Neural cell (in vitro differentiated cells): ENCODE results near the gene FAM171A2. TPM values are rescaled to one million over a fixed set of nuclear protein-coding genes. Genes with fewer than 3 reads are reported as not detected.

ENCODE experiments used
- H2AFZ ChIP-seq: fragments of 200-600, 300-800 bp; sonication (generic), shearing (Covaris generic); 2 replicates; pipeline ENCODE4 v1.6.0; 2014; ENCODE audit warnings: low read depth, mild to moderate bottlenecking, antibody characterized with exemption, low read length, moderate library complexity
- H3F3A ChIP-seq: fragments of 200-600 bp; shearing (Covaris generic); 2 replicates; pipeline ENCODE4 v1.6.1; 2016; ENCODE audit warnings: mild to moderate bottlenecking, moderate library complexity, mixed read lengths, antibody characterized with exemption, low read length; ENCODE audit not compliant: insufficient read depth, poor library complexity, severe bottlenecking
- H3K27ac ChIP-seq: fragments of 200-600, 300-800 bp; sonication (generic), shearing (Covaris generic); 2 replicates; pipeline ENCODE4 v1.5.1; 2014; ENCODE audit warnings: mild to moderate bottlenecking, low read length, moderate library complexity
- H3K27me3 ChIP-seq: fragments of 300-800, 200-600 bp; sonication (generic), shearing (Covaris generic); 2 replicates; pipeline ENCODE4 v1.6.0; 2014; ENCODE audit warnings: mild to moderate bottlenecking, low read depth, low read length, moderate library complexity; ENCODE audit not compliant: insufficient read depth
- H3K36me3 ChIP-seq: fragments of 300-800, 200-600 bp; sonication (generic), shearing (Covaris generic); 2 replicates; pipeline ENCODE4 v1.5.1; 2014; ENCODE audit warnings: mild to moderate bottlenecking, antibody characterized with exemption, low read length, moderate library complexity; ENCODE audit not compliant: insufficient read depth
- H3K4me2 ChIP-seq: fragments of 300-800, 200-600 bp; sonication (generic), shearing (Covaris generic); 2 replicates; pipeline ENCODE4 v1.6.0; 2014; ENCODE audit warnings: mild to moderate bottlenecking, low read length
- H3K4me3 ChIP-seq: fragments of 300-800, 200-600 bp; sonication (generic), shearing (Covaris generic); 2 replicates; pipeline ENCODE4 v1.5.1; 2014; ENCODE audit warnings: mild to moderate bottlenecking, low read length, moderate library complexity
- H3K79me2 ChIP-seq: fragments of 200-600 bp; shearing (Covaris generic); replicated peaks from 2 replicates; pipeline ENCODE4 v1.6.0; 2014; ENCODE audit warnings: mild to moderate bottlenecking, low read length, moderate library complexity; ENCODE audit not compliant: insufficient read depth
- H3K9ac ChIP-seq: fragments of 300-800, 200-600 bp; sonication (generic), shearing (Covaris generic); 2 replicates; pipeline ENCODE4 v1.6.1; 2016; ENCODE audit warnings: mild to moderate bottlenecking, low read length, mixed read lengths
- H3K9me2 ChIP-seq: fragments of 200-600 bp; shearing (Covaris generic); 2 replicates; pipeline ENCODE4 v1.6.1; 2016; ENCODE audit warnings: mild to moderate bottlenecking, low read length, mixed read lengths; ENCODE audit not compliant: insufficient read depth
- H3K9me3 ChIP-seq: fragments of 200-600, 300-800 bp; sonication (generic), shearing (Covaris generic); 2 replicates; pipeline ENCODE4 v1.6.1; 2016; ENCODE audit warnings: mild to moderate bottlenecking, mixed run types, low read length, moderate library complexity, mixed read lengths
- H4K20me1 ChIP-seq: fragments of 200-600 bp; shearing (Covaris generic); 2 replicates; pipeline ENCODE4 v1.6.1; 2016; ENCODE audit warnings: mild to moderate bottlenecking, mixed run types; ENCODE audit not compliant: insufficient read depth
- EP300 ChIP-seq: fragments of 450-650 bp; conservative IDR thresholded peaks from 2 replicates; pipeline ENCODE4 v1.6.1; 2014; ENCODE audit warnings: antibody characterized with exemption, mild to moderate bottlenecking, moderate library complexity; ENCODE audit not compliant: poor library complexity, severe bottlenecking
- EZH2 ChIP-seq: fragments of 200-600, 300-800 bp; shearing (Covaris generic), sonication (generic); IDR thresholded peaks from 2 replicates; pipeline ENCODE4 v1.6.1; 2014; ENCODE audit warnings: antibody characterized with exemption, low read length, borderline replicate concordance, mild to moderate bottlenecking; ENCODE audit not compliant: insufficient read depth, poor library complexity, severe bottlenecking
- MXI1 ChIP-seq: fragments of 450-650 bp; conservative IDR thresholded peaks from 2 replicates; pipeline ENCODE4 v1.6.1; 2014; ENCODE audit warnings: antibody characterized with exemption, mild to moderate bottlenecking; ENCODE audit not compliant: poor library complexity, severe bottlenecking
- POLR2AphosphoS5 ChIP-seq: IDR thresholded peaks from 2 replicates; pipeline ENCODE4 v1.6.1; 2012
- RAD21 ChIP-seq: fragments of 450-650 bp; conservative IDR thresholded peaks from 2 replicates; pipeline ENCODE4 v1.6.1; 2014; ENCODE audit warnings: antibody characterized with exemption, mild to moderate bottlenecking, moderate library complexity
- SMC3 ChIP-seq: fragments of 450-650 bp; conservative IDR thresholded peaks from 2 replicates; pipeline ENCODE4 v1.6.1; 2014; ENCODE audit warnings: antibody characterized with exemption, mild to moderate bottlenecking, moderate library complexity; ENCODE audit not compliant: poor library complexity
- TAF1 ChIP-seq: IDR thresholded peaks from 2 replicates; pipeline ENCODE4 v1.6.1; 2012; ENCODE audit warnings: low read depth
- polyA plus RNA-seq: library from polyadenylated mRNA; depleted of rRNA; stranded (reverse); fragments of >200 nt; gene quantifications from 2 replicates; pipeline ENCODE4 v1.2.3, GENCODE V29; 2014
- TF ChIP-seq, protein P1 (sequence below): IDR thresholded peaks from 2 replicates; pipeline ENCODE4 v1.6.1; 2012; ENCODE audit warnings: borderline replicate concordance
- TF ChIP-seq, protein P2 (sequence below): fragments of 450-650 bp; IDR thresholded peaks from 2 replicates; pipeline ENCODE4 v1.5.1; 2014; ENCODE audit warnings: antibody characterized with exemption, mild to moderate bottlenecking, moderate library complexity; ENCODE audit not compliant: poor library complexity, severe bottlenecking

The FAM171A2 gene
- polyA plus RNA-seq, 1 donor from 2014 or later, result 73.6 TPM

DNA sequence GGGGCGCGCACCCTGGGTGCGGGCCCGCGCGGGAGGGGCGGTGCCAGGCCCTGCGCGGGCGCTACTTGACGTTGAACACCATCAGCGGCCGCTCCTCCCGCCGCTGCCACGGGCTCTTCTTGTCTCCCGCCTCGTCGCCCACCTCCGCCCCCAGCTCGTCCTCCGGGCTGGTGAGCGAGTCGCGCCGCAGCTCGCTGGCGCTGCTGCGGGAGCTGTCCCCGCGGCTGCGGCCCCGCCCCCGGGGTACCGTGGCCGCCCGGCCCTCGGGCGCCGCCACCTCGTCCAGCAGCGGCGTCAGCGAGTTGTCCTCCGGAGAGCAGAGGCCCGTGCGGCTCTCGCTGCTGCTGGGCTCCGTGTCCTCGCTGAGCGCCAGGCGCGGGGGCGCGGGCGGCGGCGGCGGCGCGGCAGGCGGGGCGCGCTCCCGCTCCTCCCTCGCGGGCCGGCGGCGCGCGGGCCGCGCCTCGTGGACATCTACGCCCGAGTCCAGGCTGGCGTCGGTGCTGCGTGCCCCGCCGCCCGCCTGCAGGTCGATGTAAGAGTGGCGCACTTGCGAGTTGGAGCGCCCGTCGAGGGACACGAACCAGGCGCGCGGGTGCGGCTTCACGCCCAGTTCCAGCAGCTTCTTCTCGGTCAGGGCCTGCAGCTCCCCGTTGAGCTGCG, 9.9 kb downstream of the FAM171A2 start:
- Histone ChIP-seq H2AFZ (no peak overlapping the region), H3K4me2 (no peak overlapping the region), H3K9me3 (no peaks in the 10 kb centered on the region), H3K4me3 (no peak overlapping the region), H3K27me3 (no peaks in the 10 kb centered on the region), H3K79me2 (peaks cover 10% of the 10 kb centered on the region), H4K20me1 (peaks cover 19% of the 10 kb centered on the region), H3F3A (no peaks in the 10 kb centered on the region), H3K9me2 (no peaks in the 10 kb centered on the region), H3K9ac (no peak overlapping the region), H3K36me3 (no peaks in the 10 kb centered on the region), H3K27ac (no peak overlapping the region)
- TF ChIP-seq EP300 (no peak), MXI1 (no peak), TAF1 (no peak), SMC3 (no peak), POLR2AphosphoS5 (no peak), EZH2 (no peak), RAD21 (no peak)
- TF ChIP-seq, protein P1, sequence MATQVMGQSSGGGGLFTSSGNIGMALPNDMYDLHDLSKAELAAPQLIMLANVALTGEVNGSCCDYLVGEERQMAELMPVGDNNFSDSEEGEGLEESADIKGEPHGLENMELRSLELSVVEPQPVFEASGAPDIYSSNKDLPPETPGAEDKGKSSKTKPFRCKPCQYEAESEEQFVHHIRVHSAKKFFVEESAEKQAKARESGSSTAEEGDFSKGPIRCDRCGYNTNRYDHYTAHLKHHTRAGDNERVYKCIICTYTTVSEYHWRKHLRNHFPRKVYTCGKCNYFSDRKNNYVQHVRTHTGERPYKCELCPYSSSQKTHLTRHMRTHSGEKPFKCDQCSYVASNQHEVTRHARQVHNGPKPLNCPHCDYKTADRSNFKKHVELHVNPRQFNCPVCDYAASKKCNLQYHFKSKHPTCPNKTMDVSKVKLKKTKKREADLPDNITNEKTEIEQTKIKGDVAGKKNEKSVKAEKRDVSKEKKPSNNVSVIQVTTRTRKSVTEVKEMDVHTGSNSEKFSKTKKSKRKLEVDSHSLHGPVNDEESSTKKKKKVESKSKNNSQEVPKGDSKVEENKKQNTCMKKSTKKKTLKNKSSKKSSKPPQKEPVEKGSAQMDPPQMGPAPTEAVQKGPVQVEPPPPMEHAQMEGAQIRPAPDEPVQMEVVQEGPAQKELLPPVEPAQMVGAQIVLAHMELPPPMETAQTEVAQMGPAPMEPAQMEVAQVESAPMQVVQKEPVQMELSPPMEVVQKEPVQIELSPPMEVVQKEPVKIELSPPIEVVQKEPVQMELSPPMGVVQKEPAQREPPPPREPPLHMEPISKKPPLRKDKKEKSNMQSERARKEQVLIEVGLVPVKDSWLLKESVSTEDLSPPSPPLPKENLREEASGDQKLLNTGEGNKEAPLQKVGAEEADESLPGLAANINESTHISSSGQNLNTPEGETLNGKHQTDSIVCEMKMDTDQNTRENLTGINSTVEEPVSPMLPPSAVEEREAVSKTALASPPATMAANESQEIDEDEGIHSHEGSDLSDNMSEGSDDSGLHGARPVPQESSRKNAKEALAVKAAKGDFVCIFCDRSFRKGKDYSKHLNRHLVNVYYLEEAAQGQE, result no peak
- TF ChIP-seq, protein P2, sequence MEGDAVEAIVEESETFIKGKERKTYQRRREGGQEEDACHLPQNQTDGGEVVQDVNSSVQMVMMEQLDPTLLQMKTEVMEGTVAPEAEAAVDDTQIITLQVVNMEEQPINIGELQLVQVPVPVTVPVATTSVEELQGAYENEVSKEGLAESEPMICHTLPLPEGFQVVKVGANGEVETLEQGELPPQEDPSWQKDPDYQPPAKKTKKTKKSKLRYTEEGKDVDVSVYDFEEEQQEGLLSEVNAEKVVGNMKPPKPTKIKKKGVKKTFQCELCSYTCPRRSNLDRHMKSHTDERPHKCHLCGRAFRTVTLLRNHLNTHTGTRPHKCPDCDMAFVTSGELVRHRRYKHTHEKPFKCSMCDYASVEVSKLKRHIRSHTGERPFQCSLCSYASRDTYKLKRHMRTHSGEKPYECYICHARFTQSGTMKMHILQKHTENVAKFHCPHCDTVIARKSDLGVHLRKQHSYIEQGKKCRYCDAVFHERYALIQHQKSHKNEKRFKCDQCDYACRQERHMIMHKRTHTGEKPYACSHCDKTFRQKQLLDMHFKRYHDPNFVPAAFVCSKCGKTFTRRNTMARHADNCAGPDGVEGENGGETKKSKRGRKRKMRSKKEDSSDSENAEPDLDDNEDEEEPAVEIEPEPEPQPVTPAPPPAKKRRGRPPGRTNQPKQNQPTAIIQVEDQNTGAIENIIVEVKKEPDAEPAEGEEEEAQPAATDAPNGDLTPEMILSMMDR, result no peak

DNA sequence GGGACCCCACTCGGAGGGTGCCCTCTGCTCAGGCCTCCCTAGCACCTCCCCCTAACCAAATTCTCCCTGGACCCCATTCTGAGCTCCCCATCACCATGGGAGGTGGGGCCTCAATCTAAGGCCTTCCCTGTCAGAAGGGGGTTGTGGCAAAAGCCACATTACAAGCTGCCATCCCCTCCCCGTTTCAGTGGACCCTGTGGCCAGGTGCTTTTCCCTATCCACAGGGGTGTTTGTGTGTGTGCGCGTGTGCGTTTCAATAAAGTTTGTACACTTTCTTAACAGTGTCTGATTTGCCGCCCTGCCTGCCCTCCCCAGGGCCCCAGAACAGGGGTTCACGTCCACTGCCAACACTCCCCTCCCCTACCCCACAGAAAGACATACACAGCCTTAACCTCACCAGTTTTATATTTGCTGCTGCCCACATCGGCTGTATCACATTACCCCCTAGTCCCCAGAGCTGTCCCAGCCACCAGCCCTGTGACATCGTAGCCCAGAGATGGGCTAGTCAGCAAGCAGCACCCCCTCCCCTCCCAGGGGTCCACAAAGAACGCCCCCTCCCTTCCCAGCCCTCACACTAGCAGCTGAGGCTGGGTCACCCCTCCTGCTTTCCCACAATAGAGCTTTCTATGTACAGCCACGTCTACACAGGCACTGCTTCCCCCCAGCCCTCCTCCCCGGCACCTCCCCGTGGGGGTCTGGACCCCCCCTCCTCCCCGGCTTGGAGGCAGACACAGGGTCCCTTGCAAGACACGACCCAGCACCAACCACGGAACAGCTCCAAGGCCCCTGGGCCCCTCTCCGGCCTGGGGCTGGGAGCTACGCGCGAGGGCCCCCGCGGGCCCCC, 10.6 kb downstream of the FAM171A2 start:
- H3K27ac ChIP-seq, result no peak overlapping the region

More for the DNA sequence above, 10.6 kb downstream of the FAM171A2 start:
- H3K9me3 ChIP-seq, result no peaks in the 10 kb centered on the region
- TF ChIP-seq EZH2, result no peak
- TF ChIP-seq TAF1, result no peak
- TF ChIP-seq, protein P1, result no peak
- no peak for TF ChIP-seq RAD21
- TF ChIP-seq EP300, result no peak
- no peak for TF ChIP-seq MXI1
- TF ChIP-seq POLR2AphosphoS5, result no peak
- TF ChIP-seq, protein P2, result no peak
- TF ChIP-seq SMC3, result no peak
- H3K9me2 ChIP-seq, result no peaks in the 10 kb centered on the region
- no peaks in the 10 kb centered on the region for H3K27me3 ChIP-seq
- H3K79me2 ChIP-seq, result peaks cover 5% of the 10 kb centered on the region
- no peak overlapping the region for H3K9ac ChIP-seq
- peaks cover 15% of the 10 kb centered on the region for H4K20me1 ChIP-seq
- H3K4me3 ChIP-seq, result no peak overlapping the region
- H3K36me3 ChIP-seq, result no peaks in the 10 kb centered on the region
- H3F3A ChIP-seq, result no peaks in the 10 kb centered on the region
- no peak overlapping the region for H3K4me2 ChIP-seq
- no peak overlapping the region for H2AFZ ChIP-seq
